Body of pancreas (tissue), 4 donors: ENCODE data around the gene JAG2. TPM values are rescaled to one million over a fixed set of nuclear protein-coding genes. Genes with fewer than 3 reads are reported as not detected.

Experiments used
- ATAC-seq: fragments of 150-250 bp; one replicate; pipeline ENCODE4 v1.9.1; 2016
- DNase-seq, 4 donors: peaks; one replicate each; pipeline ENCODE4 v3.0.0-alpha.2; 2019
- H3K27ac ChIP-seq, 4 donors: fragments of 200-600 bp; sonication (generic); 1 replicate in 3 of 4; 2 replicates in 1 of 4; pipeline versions ENCODE4 v1.5.1 to v1.6.1; 2016 to 2019; ENCODE audit warnings: mild to moderate bottlenecking in 1 of 4, mixed read lengths in 1 of 4, moderate library complexity in 1 of 4
- H3K27me3 ChIP-seq, 2 donors: fragments of 200-600 bp; sonication (generic); one replicate each; pipeline ENCODE4 v1.6.0; 2016; ENCODE audit warnings: mild to moderate bottlenecking in 1 of 2
- H3K36me3 ChIP-seq, 2 donors: fragments of 200-600 bp; sonication (generic); replicated peaks in 1 of 2; 2 replicates each; pipeline ENCODE4 v1.5.1; 2016; ENCODE audit warnings: low read depth in 2 of 2; ENCODE audit not compliant: insufficient read depth in 1 of 2
- H3K4me1 ChIP-seq: fragments of 200-600 bp; sonication (generic); one replicate; pipeline ENCODE4 v1.6.0; 2016
- H3K4me3 ChIP-seq, 2 donors: fragments of 200-600 bp; sonication (generic); 1 replicate in 1 of 2; 2 replicates in 1 of 2; pipeline ENCODE4 v1.5.1; 2016 to 2019
- H3K9me3 ChIP-seq, 3 donors: fragments of 200-600 bp; sonication (generic); 1 replicate in 2 of 3; 2 replicates in 1 of 3; pipeline ENCODE4 v1.5.1; 2016
- CTCF ChIP-seq, 7 experiments: fragments of 450-650 bp in 4 of 7; fragments of 200-600 bp in 3 of 7; sonication (generic) in 3 of 7; IDR thresholded peaks; one replicate each; pipeline ENCODE4 v1.5.1; 2016 to 2019; ENCODE audit warnings: antibody characterized with exemption in 7 of 7
- POLR2A ChIP-seq, 3 donors: fragments of 450-650 bp; IDR thresholded peaks; one replicate each; pipeline ENCODE4 v1.6.1; 2016; ENCODE audit warnings: antibody characterized with exemption in 3 of 3, mild to moderate bottlenecking in 2 of 3
- WGBS, 2 donors: methylation state at CpG; one replicate each; pipeline ENCODE4 v1.1.5; 2017; 5-methylcytosine and 5-hydroxymethylcytosine counted together
- intact Hi-C: fragments of 100-400 bp; cut with DNase I; formaldehyde crosslinking; loops from one replicate; pipeline ENCODE4 v1.15.1; 2023
- total RNA-seq, 2 donors: library from RNA; depleted of rRNA; stranded (reverse); fragments of >200 nt; gene quantifications; one replicate each; pipeline ENCODE4 v1.1.0, GENCODE V29; 2016

The JAG2 gene
- total RNA-seq, 2 donors from 2014 or later: 13.5 to 36.3 TPM

GRCh38 chr14:105207996-105208737 is 39.6 kb upstream of the JAG2 start:
- 93 to 95% methylated on average over 18 to 20 of the region's 25 CpGs for WGBS, 2 donors
- Histone ChIP-seq H3K9me3 (no peaks in the 10 kb centered on the region), H3K36me3 (no peaks in the 10 kb centered on the region), H3K4me1 (peaks cover 38% of the 10 kb centered on the region), H3K27me3 (no peaks in the 10 kb centered on the region), H3K27ac (no peak overlapping the region), H3K4me3 (no peak overlapping the region)
- intact Hi-C loops: no loop called here
- TF ChIP-seq CTCF (IDR thresholded peaks at IDR 0.05): no peak
- no peak for ATAC-seq
- DNase-seq: no peak

- DNase-seq: no peak
- Histone ChIP-seq H3K4me1 (peaks cover 43% of the 10 kb centered on the region), H3K36me3 (no peaks in the 10 kb centered on the region), H3K27me3 (no peaks in the 10 kb centered on the region), H3K9me3 (no peaks in the 10 kb centered on the region), H3K4me3 (no peak overlapping the region), H3K27ac (no peak overlapping the region)
- intact Hi-C loops: no loop called here
- WGBS, 2 donors: 74 to 87% methylated on average over 3 to 13 of the region's 13 CpGs
- ATAC-seq: no peak
- TF ChIP-seq POLR2A (IDR thresholded peaks at IDR 0.05) (no peak), CTCF (IDR thresholded peaks at IDR 0.05) (no peak)
Measured at GRCh38 chr14:105207460-105207901, 38.9 kb upstream of the JAG2 start.

GRCh38 chr14:105206873-105207272 is 38.3 kb upstream of the JAG2 start:
- no peak for DNase-seq
- TF ChIP-seq CTCF (IDR thresholded peaks at IDR 0.05): no peak
- no peak for TF ChIP-seq POLR2A (IDR thresholded peaks at IDR 0.05)
- Histone ChIP-seq H3K27me3 (no peaks in the 10 kb centered on the region), H3K9me3 (no peaks in the 10 kb centered on the region), H3K27ac (peak overlapping the region in 1 of 4 donors; percentile 30), H3K4me1 (peaks cover 43% of the 10 kb centered on the region), H3K36me3 (no peaks in the 10 kb centered on the region), H3K4me3 (no peak overlapping the region)
- ATAC-seq: no peak
- 25 to 34% methylated on average over 2 to 5 of the region's 5 CpGs for WGBS, 2 donors
- intact Hi-C loops: no loop called here

- Histone ChIP-seq H3K27me3 (peaks cover 0 to 9% of the 10 kb centered on the region in 2 donors), H3K9me3 (no peaks in the 10 kb centered on the region), H3K36me3 (no peaks in the 10 kb centered on the region), H3K27ac (peak overlapping the region; percentile 46 to 56 (median 54)), H3K4me1 (peaks cover 49% of the 10 kb centered on the region), H3K4me3 (no peak overlapping the region)
- no peak for TF ChIP-seq POLR2A (IDR thresholded peaks at IDR 0.05)
- no peak for TF ChIP-seq CTCF (IDR thresholded peaks at IDR 0.05)
- ATAC-seq (no peak), DNase-seq (peak in 3 of 4 donors; percentile 53 to 76 (median 75))
- intact Hi-C loops: no loop called here
- 19% methylated on average over 12 of the region's 12 CpGs; no CpG with 5 or more reads in 1 of the 2 donors for WGBS, 2 donors
Measured at GRCh38 chr14:105205673-105206208, 37.2 kb upstream of the JAG2 start.
